ENCODE data around the gene RNF214. TPM values are rescaled to one million over a fixed set of nuclear protein-coding genes. Genes with fewer than 3 reads are reported as not detected.

Gene RNF214
- total and polyA plus RNA-seq, 2 of the 13 experiments (the other 11 are each of a cell fraction or from before 2014, with no cell fraction given): 10.7 to 12.6 TPM

- TF ChIP-seq CENPT (CRISPR knock-in tag; IDR thresholded peaks at IDR 0.05; ENCODE audit: low read depth): no peak
- no peak for TF ChIP-seq ATF4 (CRISPR knock-in tag; IDR thresholded peaks at IDR 0.05)
- TF ChIP-seq TAF1 (CRISPR knock-in tag; IDR thresholded peaks at IDR 0.05): peak; percentile 49; the same call in 1 of the 2 replicates
- TF ChIP-seq MAF1 (CRISPR knock-in tag; IDR thresholded peaks at IDR 0.05; ENCODE audit: borderline replicate concordance): peak; percentile 69; the same call in 1 of the 2 replicates
- no peak for TF ChIP-seq GMEB2 (CRISPR knock-in tag; IDR thresholded peaks at IDR 0.05; ENCODE audit: low read depth)
- no peak for TF ChIP-seq ZBTB46 (CRISPR knock-in tag; IDR thresholded peaks at IDR 0.05; ENCODE audit: borderline replicate concordance)
- TF ChIP-seq NCOA2 (CRISPR knock-in tag; IDR thresholded peaks at IDR 0.05): no peak
- TF ChIP-seq STAG1 (CRISPR knock-in tag; IDR thresholded peaks at IDR 0.05): peak; percentile 75
- no peak; the same call in 1 of the 2 replicates for TF ChIP-seq ZBTB49 (CRISPR knock-in tag; IDR thresholded peaks at IDR 0.05; ENCODE audit: borderline replicate concordance)
- TF ChIP-seq BHLHE40 (IDR thresholded peaks at IDR 0.05; ENCODE audit: low read length): no peak
- TF ChIP-seq ZSCAN29 (CRISPR knock-in tag; conservative IDR thresholded peaks at IDR 0.05): 0 out of 2 replicates have a peak, but pooled peaks have one; percentile 53
- peak; percentile 49; the same call in 1 of the 2 replicates for TF ChIP-seq SMAD3 (CRISPR knock-in tag; IDR thresholded peaks at IDR 0.05)
- no peak for TF ChIP-seq ZBTB8A (CRISPR knock-in tag; IDR thresholded peaks at IDR 0.05; ENCODE audit: borderline replicate concordance, low read depth)
- TF ChIP-seq JUND (CRISPR knock-in tag; IDR thresholded peaks at IDR 0.05): no peak
- no peak for TF ChIP-seq SYNCRIP (IDR thresholded peaks at IDR 0.05; ENCODE audit: insufficient read depth, low read depth, low read length)
- TF ChIP-seq SRSF9 (IDR thresholded peaks at IDR 0.05; ENCODE audit: borderline replicate concordance, insufficient read depth, low read depth, low read length, poor library complexity, severe bottlenecking): no peak
- peak; percentile 72 for TF ChIP-seq GABPA (IDR thresholded peaks at IDR 0.05; ENCODE audit: low read depth, low read length)
- peak; percentile 94 for TF ChIP-seq GABPA (CRISPR knock-in tag; IDR thresholded peaks at IDR 0.05; ENCODE audit: low read depth)
- no peak for TF ChIP-seq RNF2 (conservative IDR thresholded peaks at IDR 0.05; ENCODE audit: low read depth)
- no peak for TF ChIP-seq BORCS8-MEF2B (CRISPR knock-in tag; IDR thresholded peaks at IDR 0.05)
- no peak for TF ChIP-seq ZNF441 (CRISPR knock-in tag; IDR thresholded peaks at IDR 0.05; ENCODE audit: borderline replicate concordance)
- no peak for TF ChIP-seq ZBTB7A (CRISPR knock-in tag; IDR thresholded peaks at IDR 0.05)
- TF ChIP-seq NKX3-1 (CRISPR knock-in tag; IDR thresholded peaks at IDR 0.05): no peak
- TF ChIP-seq ZNF431 (CRISPR knock-in tag; IDR thresholded peaks at IDR 0.05; ENCODE audit: borderline replicate concordance, low read depth): no peak
Observed at GRCh38 chr11:117316197-117316961, 83.9 kb downstream of the RNF214 start, which contains the start of gene BACE1 (continued).

Measured in HepG2 (cell line).